ENCODE results near the gene PACS2.

The PACS2 gene

DNA sequence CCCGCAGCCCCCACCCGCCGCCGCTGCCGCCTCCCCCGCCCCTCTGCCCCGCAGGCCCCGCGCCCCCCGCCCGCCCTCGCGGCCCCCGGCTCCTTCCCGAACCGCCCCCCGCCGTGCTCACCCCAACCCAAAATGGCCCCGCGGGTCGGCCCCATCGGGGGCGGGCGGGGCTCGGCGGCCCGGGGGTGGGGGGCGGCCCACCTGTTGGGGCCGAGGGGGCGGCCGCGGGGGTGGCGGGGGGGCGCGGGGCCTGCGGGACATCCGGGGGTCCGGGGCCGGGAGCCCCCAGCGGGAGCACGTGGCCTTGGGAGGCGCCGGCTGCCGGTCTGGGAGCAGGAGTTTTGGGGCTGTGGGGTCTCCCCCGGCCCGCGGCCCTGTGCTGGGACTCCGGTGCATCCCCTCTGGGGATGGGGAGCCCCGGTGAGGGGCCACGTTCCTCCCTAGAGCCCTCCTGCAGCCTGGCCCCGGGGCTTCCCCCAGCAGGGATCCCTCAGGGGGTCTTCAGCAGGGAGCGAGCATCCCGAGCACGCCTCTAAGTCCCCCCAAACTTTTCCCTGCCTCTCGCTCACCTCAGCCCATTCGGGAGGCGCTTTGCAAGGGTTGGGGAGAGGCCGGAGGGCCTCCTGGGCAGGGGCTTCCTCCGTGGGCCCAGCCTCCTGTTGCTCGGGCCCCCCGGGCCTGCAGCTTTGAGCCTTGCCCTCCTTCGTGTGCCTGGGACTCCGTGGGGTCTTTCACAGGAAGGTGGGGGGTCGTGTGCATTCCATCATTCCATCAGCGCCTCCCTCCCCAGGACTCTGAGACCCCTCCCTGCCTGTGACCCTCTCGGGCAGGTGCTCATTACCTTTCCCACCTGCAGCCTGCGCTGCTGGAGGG, 105.8 kb downstream of the PACS2 start:
- no peak for DNase-seq (ENCODE audit: low read depth in 3 of 3)

DNA sequence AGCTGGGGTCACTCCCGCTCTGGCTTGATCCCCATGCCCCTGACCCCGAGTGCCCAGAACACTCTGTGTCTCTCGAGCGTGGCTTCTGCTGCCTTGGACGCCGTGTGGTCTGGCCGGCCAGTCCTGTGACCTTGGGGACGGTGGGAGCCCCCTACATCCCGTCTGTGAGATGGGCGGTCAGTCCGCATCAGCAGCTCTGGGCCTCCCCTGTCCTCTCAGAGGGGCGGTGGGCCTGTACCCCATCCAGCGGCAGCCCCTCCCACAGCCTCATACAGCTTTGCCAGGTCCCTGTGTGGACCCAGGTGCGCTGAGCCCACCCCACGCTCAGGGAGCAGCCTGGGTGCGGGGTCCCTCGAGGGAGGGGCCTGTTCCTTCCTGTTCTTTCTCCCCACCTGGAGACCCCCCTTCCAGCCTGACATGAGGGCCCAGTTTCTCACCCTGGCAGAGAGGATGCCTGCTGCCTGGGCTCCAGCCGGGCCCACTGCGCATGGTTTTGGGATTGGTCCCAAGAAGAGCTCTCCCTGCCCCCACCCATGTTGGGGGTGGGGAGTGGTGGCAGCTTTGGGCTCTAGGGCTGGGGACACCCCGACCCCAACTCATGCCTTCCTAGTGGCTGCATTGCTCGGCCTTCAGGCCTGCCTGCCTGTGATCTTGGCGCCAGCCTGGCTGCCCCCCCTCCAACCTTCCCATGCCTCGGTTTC, 106.6 kb downstream of the PACS2 start:
- DNase-seq (ENCODE audit: low read depth in 3 of 3): no peak

DNA sequence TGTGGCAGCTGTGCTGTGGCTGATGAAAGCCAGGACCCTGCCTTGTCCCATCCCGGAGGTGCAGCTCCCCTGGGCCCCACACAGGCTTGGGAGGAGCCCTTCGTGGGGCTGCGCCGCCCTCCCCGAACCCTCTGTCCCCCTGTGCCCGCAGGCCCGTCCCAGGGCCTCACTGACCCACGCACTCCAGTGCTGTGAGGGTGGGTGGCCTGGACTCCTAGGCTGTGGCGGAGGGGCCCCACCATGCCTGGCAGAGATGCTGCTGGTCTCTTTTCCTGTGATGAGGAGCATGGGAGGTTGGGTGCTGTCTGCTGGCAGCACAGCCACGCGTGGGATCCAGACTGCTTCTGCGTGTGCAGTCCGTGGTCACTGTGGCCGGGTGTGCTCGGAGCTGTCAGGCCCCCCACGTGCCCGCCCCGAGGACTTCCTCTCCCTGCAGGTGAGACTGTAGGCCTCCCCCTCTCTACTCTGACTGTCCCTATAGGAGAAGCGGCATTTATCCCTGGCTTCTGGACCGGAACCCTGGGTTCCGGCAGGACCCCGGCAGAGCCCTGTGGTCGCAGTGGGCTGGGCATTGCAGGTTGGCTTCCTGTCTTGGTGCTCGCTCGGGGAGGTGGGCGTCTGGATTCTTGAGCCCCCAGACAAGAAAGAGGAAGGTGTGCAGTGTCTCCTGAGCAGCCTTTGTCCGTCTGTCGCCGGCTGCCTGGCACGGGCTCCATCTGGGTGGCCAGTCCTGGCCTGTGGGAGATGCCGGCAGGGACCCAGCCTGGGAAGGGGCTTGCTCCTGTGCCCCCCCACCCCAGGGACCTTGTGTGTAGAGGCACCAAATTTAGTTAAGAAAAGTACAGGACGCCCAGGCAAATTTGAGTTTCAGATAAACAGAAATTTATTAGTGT, 107.4 kb downstream of the PACS2 start:
- DNase-seq (ENCODE audit: low read depth in 3 of 3): no peak

DNA sequence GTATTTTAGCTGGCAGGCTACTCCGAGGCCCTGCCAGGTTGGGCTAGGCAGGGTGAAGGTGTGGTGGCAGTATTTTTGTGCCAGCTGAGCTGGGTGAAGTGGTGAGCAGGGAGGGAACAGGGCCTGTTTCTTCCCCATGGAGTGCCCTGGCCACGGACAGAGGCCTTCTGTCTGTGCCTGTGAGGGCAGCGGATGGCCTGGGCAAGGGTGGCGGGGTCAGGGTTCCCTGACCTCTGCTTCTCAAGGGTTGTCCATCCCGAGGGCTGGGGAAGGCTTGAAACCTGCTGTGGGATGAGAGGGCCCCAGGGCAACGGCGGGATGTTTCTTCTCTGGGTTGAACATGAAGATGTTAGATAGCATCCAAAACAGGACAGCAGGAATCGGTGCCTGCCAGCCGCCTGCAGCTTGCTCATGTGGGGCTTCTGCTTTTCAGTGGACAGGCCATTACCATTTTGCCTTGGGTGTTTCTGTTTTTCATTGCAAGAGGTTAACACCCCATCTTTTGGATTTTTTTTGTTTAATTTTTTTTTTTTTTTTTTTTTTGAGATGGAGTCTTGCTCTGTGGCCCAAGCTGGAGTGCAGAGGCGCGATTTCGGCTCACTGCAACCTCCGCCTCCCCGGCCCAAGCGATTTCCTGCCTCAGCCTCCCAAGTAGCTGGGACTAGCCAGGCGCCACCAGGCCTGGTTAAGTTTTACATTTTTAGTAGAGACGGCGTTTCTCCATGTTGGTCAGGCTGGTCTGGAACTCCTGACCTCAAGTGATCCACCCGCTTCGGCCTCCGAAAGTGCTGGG, 108.3 kb downstream of the PACS2 start:
- no peak for DNase-seq (ENCODE audit: low read depth in 3 of 3)

DNA sequence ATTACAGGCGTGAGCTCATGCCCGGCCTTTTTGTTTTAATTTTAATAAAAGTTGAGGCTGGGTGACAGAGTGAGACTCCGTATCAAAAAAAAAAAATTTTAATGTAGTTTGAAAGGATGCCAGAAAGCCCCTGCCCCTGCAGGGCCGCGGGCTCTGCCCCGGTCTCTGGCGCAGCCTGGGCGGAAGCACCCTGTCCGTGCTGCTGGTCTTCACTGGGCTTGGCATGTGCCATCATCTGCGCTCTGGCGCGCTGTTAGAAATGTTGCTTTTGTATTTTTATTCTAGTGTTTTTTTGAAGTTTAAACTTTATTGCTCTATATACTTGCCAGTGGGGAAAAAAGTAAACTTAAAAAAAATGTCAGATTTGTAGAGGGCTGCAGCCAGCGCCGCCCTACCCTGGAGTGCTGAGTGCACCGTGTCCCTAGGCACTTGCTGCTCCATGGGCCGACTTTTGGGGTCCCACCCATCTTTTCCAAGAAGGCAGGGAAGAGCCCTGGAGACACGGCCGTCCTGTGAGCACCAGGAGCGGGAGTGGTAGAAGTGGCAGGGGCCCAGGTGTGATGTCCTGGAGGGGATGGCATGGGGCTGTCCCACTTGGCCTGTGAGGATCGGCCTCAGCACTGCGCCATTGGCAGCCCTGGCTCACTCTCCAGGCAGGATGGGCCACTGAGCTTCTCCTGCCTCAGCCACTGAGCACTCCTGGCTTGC, 109.1 kb downstream of the PACS2 start:
- no peak for DNase-seq (ENCODE audit: low read depth in 3 of 3)

DNA sequence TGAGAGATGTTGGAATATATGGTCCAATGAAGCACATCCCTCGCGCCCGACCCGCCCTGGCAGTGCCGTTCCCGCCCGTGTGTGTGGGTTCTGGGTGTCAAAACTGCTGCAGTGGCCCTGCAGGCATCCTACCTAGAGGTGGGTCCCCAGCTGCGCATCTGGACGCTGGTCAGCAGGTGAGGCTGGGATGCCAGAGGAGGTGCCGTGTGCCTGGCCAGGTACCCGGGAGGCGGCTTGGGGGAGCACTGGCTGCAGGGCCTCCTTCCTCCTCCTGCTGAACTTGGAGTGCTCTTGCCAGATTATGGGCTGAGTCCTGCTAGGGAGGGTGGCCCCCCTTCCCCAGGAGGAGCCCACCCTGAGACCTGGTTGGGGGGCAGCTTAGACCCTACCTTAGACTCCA, 110.3 kb downstream of the PACS2 start:
- no peak for DNase-seq (ENCODE audit: low read depth in 3 of 3)

DNA sequence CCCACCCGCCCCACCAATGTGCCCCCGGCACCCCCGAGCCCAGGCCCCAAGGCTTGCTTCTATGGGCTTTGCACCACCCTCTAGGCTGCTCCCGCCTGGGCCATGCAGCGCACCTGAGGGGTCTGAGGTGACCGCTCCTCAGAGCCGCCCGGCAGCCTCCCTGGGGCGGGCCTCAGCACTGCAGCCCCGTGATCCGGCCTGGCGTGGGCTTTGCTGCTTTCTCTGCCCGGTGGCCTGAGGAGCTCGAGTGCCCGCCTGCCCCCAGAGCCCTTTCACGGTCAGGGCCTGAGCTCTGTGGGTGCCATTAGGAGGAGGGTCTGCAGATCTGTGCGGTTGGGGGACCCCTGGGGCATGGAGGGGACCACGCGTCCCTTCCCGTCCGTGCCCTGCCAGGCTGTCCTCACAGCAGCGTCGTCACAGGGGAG, 111.3 kb downstream of the PACS2 start:
- DNase-seq (ENCODE audit: low read depth in 3 of 3): no peak

DNA sequence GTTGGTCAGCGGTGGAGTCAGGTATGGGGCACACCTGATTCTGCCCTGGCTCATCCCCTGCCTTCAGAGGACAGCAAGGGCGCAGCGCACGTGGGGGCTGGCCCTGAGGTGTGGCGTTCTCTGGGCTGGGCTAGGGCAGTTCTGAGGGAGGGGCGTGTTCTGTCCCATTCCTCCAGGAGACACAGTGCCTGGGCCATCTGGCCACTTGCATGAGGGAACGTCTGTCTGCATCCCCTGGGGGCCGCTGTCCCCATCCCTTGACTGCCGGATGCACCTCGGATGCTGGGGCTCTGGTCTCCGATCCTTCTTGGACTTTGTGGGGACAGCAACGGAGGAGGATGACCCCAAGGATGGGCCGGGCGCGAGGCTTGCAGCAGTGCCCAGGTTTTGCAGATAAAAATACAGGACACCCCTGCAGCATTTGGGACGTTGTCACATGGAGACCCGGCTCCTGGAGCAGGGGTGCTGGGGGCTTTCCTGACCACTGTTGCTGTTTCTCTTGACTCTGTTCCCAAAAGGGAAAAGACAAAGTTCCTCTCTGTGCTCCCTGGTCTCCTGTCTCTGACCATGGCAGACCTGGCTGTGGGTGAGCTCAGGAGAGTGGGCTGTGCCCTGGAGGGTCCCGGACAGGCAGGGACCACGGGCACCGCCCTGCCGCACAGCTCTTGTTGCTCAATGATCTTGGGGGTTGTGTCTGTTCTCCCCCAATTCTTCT, 112.0 kb downstream of the PACS2 start:
- no peak for DNase-seq (ENCODE audit: low read depth in 3 of 3)

DNA sequence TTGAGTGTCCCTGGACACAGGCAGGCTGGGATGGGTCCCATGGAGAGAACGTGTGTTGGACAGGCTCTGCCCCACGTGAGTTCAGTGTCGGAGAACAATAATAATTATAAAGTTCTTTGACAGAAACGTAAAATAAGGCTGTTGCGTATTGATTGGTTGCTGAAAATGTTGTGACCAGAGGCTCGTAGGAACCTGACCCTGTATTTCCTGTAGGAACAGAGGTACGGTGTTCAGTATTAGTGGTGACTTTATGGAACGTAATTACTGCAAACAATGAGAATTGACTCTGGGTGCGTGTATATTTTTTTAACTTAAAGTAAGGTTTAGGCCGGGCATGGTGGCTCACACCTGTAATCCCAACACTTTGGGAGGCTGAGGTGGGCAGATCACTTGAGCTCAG, 112.9 kb downstream of the PACS2 start:
- no peak for DNase-seq (ENCODE audit: low read depth in 3 of 3)

DNA sequence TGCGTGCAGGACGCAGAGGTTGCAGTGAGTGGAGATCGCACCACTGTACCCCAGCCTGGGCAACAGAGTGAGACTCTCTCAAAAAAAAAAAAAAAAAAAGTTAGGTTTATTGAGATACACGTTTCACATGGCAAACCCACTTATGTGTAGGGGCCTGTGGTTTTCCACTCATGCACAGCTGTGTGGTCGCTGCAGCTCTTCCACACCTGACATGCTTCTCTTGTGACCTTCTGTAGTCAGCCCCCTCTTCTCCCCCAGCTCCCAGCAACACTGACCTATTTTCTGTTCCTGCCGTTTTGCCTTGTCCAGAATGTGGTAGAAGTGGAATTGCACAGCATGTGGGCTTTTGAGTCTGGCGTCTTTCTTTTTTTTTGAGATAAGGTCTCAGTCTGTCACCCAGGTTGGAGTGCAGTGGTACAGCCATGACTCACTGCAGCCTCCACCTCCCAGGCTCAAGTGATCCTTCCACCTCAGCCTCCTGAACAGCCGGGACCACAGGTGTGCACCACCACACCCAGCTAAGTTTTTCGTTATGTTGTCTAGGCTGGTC, 113.5 kb downstream of the PACS2 start:
- no peak for DNase-seq (ENCODE audit: low read depth in 3 of 3)

DNA sequence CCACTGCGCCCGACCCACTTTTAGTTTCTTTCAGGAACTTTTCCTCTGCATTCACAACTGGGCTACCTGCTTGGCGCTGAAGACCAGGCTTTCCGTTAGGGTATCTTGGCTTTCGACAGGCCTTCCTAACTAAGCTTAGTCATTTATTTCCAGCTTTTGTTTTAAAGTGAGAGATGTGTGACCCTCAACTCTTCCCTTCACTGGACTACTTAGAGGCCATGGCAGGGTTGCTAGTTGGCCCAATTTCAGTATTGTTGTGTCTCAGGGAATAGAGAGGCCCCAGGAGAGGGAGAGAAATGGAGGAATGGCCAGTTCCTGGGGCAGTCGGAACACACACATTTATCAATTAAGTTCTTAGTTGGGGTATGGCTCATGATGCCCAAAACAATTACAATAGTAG, 115.5 kb downstream of the PACS2 start:
- no peak for DNase-seq (ENCODE audit: low read depth in 3 of 3)

DNA sequence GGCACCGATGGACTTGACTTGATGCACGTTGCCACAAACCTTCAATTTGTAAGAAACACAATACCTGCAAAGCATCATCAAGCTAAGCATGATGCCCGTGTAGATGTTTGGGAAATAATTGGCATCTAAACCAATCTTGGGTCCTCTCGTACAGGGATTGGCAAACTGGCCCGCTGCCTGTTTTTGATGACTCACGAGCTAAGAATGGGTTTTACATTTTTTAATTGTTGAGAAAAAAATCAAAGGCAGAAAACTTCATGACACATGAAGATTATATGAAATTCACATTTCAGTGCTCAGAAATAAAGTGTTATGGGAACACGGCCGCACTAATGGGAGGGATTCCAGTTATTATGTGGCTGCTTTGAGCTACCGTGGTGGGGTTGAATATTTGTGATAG, 116.0 kb downstream of the PACS2 start:
- DNase-seq (ENCODE audit: low read depth in 3 of 3): no peak

DNA sequence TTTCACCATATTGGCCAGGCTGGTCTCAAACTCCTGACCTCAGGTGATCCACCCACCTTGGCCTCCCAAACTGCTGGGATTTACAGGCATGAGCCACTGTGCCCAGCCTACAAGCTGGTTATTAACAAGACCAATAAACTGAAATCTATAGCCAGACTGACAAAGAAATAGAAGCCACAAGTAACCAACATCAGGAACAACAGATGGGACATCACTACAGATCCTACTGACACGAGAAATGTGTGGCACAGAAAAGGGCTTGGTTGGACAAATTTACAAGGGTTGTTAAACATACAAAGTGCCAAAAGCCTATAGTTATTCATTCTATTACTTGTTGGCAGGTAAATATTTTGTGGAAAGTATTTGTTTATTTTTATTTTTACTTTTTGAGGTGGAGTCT, 116.7 kb downstream of the PACS2 start:
- no peak for DNase-seq (ENCODE audit: low read depth in 3 of 3)

DNA sequence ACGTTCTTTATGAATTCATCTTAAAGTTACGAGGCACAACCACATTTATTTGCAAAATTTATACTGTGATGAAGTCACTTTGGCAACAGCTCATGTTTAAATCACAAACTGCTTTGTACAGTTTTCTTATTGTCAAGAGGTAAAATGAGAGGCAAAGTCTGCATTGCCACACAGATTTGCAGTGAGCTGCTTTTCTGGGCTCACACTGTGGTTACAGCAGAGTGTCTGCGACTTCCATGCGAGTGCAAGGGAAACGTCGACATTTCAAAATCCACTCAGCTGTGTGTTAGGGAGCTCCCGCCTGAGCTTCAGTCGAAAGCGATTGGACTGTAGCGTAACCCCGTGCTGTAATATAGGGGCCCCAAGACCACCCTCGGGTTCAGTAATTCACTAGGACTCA, 118.1 kb downstream of the PACS2 start:
- DNase-seq (ENCODE audit: low read depth in 3 of 3): no peak

DNA sequence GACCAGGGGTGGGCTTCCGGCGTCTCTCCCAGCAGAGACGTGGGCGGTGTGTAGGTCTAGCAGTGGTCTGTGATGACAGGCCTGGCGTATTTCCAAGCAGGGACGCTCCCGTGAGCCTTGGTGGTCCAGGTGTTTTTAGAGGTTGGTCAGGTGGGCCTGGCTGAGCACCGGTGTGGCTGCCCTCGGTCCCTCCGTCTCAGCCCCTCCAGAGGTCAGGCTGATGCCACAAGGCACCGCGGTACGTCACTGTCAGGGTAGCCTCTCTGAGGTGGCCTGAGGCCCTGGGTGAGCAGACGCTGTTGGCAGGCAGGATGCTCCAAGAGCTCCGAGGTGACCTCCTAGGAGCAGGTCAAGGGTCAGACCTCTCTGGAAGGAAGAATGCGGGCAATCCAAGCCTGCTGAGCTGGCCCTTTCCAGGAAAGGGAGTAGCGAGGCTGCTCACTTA, 118.6 kb downstream of the PACS2 start:
- DNase-seq (ENCODE audit: low read depth in 3 of 3): no peak

DNA sequence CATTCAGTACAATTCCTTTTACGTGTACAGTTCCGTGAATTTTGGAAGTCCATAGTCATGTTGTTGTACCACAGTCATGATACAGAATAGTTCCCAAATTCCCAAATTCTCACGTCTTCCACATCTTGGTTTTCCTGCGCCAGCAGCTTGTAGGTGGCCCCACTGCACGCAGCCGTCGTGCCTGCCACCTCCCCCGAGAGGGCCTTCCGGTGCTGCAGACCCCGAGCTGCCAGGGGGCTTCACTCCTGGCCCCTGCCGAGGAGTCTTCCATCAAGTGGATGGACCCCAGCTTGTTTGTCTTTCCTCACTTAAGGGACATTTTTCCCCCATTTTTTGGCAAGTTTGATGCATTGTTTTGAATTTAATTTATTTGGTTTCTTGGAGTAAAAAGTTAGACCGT, 121.9 kb downstream of the PACS2 start:
- no peak for DNase-seq (ENCODE audit: low read depth in 3 of 3)

DNA sequence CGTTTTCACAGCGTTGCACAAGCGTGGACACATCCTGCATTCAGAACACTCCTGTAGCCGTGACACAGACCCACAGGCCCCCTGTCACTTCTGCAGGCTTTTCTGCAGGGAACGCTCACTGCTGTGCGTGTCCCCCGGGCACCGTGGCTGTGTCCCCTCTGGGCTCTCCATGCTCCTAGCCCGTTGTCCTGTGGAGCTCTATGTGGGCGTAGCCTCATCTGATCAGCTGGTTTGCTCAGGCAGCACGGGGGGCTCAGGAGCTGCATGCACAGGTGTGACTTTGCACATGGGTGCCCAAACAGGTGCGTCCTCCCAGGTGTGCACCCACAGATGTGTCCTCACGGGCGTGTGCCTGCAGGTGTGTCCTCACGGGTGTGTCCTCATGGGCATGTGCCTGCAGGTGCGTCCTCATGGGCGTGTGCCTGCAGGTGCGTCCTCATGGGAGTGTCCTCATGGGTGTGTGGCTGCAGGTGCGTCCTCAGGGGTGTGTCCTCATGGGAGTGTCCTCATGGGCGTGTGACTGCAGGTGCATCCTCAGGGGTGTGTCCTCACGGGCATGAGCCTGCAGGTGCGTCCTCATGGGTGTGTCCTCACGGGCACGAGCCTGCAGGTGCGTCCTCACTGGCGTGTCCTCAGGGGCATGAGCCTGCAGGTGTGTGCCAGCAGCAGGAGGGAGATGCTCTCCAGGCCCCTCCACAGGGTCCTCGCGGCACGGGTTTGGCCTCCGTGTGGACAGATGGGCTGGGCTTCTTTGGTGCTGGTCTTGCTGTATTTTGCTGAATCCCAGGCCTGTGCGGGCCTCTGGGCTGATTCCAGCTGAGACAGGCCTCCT, 122.6 kb downstream of the PACS2 start:
- DNase-seq (ENCODE audit: low read depth in 3 of 3): no peak

DNA sequence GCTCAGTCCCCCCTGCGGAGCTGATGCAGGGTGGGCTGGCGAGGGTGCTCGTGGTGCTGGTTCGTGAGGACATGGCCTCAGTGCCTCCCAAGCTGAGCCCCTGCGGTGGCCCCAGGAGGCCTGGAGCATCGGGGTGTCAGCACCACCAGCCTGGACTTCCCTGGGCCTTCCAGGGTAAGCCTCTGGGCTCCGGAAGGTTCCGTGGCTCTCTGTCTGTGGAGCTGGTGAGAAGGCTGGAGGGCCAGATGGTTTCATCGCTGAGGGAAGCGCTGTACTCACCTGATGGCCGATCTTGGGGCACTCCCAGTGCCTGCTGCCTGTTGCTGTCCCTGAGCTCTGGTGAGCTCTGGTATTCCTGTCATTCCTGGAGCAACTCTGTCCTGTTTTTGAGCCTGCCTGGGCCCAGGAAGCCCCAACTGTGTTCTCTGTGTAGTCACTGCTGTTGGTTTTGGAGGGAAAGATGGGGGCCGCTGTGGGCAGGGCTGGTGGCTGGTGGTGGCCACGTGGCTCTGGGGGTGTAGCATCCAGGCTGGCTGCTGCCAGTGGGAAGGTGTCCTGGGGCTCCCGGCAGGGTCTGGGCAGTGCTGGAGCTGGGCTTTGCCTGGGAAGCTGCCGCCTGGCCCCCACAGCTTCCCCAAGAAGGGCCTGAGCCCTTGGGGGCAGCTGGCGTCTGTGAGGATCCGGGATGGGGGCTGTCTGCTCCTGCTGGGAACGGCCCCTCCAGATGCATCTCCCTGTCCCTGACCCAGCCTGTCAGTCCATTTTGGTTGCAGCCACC, 123.4 kb downstream of the PACS2 start:
- no peak for DNase-seq (ENCODE audit: low read depth in 3 of 3)

All from stimulated activated CD4-positive, alpha-beta T cell treated with anti-CD3 and anti-CD28 coated beads, TNF-alpha, amount 100 ng/mL, for 4 hours (primary cell).